Skin of body (tissue), 2 donors: Measurements from ENCODE around the gene RAVER2. TPM values are rescaled to one million over a fixed set of nuclear protein-coding genes. Genes with fewer than 3 reads are reported as not detected.

Experiments used
- DNase-seq: peaks from one replicate; lab custom pipeline; 2025; lab: John Stamatoyannopoulos, UW
- total RNA-seq: library from RNA; depleted of rRNA; stranded (reverse); fragments of >200 nt; gene quantifications from one replicate; pipeline ENCODE4 v1.2.3, GENCODE V29; 2014

Gene RAVER2
- total RNA-seq, 1 donor from 2014 or later: 17.5 TPM

DNA sequence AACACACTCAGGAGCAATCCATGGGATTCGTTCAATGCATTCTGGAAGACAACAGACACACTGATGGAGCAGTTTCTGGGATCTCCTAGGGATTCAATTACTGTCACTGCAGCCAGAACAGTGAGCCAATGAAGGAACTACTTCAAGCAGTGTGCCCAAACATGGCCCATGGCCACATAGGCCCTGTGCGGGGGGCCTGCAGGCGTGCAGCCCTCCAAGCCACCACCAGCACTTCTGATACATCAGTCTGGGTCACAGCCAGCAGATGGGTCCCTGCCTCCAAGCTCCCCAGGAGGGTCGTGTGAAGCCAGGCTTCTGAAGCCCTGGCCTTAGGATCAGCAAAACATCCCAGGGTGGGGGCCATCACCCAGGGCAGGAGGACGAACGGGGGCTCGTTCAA, 99.3 kb downstream of the RAVER2 start:
- no peak for DNase-seq

DNA sequence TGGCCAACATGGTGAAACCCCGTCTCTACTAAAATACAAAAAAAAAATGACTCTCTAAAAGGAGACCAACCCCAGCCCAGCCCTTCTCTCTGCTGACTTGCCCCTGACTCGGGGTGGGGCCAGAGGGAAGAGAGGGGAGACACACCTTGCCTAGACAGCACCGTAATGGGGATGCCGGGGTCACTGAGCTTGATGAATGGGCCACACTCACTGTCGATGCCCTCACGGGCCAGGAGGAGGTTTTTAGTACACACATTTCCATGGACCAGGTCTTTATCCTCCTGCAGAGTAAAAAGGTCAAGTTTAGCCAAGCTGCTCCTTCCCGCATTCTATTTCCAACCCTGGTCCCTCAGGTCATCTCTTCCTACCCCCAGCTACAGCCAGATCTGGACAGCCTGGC, 99.7 kb downstream of the RAVER2 start:
- no peak for DNase-seq

DNA sequence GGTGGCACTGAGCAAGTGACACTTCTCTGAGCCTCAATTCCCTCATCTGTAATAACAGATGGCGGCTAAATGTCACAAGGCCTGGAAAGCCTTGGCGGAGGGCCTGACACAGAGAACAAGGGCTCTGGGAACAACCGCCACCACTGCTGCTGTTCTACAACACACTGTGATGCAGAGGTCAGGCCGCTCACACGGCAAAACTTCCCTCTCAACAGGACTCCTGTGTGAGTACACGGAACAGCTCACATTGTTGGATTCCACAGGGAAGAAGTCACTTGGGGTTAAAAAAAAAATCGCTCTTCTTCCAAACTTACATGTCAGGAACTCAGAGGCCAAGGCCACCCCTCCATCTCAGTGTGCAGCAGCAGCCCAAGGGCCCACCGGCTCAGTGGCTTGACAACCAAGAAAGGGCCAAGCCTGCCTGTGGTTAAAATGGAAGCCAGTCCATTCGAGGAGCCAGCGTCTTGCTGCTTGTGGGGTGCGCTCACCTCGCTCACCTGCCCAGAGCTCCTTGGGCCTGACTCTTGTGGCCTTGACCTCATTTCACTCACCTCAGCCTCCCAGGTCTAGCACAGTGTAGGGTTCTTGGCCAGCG, 101.1 kb downstream of the RAVER2 start:
- no peak for DNase-seq

DNA sequence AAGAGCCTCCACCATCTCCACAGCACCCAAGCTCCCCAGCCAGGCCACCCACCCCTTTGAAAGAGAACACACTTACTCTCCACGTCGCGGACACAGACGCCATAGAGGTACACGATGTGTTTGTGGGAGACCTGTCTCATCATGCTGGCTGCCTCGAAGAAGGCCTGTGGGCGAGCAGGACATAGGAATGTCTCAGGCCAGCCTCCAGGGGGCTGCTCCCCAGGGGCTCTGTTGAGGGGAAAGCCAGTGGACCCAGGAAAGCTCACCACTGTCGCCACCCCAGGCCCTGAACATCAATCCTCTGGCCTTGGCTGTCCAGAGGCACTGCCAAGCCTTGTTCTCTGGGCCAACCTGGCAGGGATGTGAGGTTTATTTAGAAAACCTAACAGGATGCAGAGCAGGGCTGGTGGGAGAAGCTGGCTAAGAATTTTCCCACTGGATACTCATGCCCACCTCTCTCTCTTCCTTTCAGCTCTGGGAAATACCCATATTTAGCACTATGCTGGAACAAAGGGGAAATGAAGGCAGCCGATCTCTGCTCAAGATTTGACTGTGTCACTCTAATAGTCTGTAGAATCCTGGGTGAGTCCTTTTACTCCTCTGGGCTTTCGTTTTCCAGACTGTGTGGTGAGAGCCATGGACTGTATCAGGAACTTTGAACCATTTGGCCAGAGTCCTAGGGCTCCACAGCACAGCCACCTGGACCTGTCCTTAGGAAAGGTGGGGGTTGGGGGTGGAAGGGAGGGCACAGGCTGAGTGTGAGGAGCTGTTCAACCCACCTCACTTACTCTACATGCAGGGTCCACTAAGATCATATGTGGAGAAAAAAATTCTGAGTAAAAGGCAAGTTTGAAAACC, 101.9 kb downstream of the RAVER2 start:
- no peak for DNase-seq

DNA sequence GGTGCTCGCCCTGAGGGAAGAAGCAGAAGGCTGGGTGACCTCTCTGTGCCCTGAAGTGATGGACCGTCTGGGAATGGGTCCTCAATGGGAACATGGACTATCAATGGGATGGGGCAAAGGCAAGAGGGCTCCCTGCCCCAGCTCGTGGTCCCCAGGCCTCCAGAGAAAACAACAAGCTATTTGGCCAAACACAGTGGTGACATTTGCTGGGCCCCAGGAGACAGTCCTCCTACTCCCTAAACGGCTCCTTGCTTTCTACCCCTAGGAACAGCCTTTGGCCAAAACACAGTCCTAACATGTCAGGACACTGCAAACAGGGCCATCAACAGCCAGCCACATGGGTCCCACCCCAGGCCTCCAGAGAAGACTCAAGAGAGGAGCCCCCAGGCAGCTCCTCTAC, 102.8 kb downstream of the RAVER2 start:
- no peak for DNase-seq

DNA sequence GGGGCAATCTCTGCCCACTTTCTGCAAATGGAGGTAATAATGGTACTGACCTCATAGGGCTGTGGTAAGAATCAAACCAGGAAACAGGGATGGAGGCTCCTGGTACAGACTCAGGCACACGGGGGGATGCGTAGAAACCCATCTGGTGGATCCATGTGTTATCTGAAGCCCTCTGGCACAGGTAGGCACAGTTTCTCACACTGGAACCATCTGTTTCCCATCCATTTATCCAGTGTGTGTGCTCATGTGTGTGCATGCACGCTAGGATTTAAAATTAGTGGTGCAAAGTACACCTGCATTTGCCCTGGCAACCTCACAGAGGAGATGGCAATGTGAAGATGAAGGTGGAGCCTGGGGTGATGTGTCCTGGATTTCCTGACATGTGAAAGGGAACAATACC, 103.3 kb downstream of the RAVER2 start:
- no peak for DNase-seq

DNA sequence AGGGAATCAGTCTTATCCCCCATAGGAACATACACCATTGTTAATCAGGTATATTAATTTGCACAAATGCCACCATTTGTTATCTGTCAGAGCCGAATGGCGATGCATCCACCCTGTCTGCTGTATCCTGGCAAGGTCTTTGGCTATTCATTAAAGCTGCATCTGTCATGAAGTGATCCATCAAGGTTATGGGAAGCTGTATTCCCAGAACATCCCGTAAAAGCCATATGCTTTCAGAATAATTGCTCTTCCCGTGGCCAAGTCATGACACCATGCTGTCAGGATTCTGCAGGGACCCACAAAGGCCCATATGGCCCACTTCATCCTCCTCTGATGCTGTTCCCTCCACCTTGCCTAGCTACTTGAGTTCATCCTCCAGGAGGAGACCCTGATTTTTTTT, 103.9 kb downstream of the RAVER2 start:
- peak; percentile 30 for DNase-seq

DNA sequence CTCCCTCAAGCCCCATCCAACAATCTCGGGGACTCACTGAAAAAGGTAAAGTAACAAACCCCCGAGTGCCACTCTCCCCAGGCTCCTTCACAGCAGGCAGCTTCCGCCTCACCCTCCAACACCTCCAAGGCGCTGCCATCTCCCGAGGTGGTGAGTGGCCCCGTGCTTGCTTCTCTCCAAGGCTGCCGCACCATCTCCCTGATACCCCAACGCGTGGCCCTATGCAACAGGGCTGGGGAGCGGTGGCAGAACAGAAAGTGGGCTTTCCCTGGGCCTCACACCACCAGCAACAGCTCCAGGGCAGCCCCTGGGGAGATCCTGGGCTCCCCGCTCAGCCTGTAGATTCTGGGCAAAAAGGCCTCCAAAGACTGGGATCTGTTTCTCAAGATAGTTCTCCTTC, 105.1 kb downstream of the RAVER2 start:
- DNase-seq: no peak

DNA sequence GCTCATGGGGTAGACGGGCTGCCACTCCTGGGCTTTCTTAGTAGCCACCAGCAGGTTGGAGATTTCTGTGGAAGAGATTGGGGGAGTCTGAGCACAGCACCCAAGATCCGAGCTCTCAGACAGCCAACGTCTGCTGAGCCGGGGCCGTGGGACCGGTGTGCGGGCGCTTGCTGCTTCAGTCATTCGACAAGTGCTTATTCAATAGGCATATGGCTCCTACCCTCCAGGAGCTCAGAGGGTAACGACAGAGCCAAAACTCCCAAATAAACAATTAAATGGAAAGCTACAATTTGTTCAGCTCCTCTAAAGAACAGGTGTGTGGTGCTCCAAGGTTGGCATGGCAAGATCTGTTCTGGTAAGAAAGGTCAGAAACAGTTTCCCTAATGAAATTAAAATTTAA, 106.0 kb downstream of the RAVER2 start:
- no peak for DNase-seq

DNA sequence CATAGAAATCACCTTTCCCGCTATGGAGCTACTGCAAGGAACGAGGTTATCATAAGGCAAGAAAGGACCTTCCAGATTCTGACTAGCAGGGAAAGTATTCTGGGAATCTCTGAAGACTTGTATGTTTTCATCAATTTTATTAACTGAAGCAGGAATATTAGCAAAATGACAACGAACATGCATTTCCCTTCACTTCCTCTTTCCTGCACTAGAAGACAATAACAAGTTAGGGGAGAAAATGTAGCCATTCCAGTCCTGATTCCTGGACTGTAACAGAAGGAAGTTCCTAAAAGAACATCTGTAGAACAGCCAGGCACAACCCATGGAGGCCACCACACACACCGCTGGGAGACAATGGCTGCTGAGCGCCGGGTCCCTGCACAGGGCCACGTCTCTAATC, 106.8 kb downstream of the RAVER2 start:
- DNase-seq: no peak

DNA sequence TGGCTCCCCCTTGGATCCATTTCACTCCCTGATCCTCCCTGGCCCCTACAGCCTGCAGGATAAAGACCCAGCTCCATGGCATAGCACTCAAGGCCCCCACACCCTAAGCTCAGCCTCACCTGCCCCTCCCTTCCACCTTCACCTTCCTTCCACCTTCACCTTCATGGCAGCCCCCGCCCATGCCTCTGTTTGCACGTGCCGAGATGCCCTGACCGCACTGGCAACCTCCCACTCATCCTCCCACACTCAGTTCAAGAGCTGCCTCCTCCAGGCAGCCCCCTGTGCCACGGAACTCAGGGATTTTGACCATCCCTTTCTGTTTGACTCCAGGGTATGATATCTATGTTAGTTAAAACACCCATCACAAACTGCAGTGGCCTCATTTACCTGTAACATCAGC, 109.8 kb downstream of the RAVER2 start:
- DNase-seq: no peak

DNA sequence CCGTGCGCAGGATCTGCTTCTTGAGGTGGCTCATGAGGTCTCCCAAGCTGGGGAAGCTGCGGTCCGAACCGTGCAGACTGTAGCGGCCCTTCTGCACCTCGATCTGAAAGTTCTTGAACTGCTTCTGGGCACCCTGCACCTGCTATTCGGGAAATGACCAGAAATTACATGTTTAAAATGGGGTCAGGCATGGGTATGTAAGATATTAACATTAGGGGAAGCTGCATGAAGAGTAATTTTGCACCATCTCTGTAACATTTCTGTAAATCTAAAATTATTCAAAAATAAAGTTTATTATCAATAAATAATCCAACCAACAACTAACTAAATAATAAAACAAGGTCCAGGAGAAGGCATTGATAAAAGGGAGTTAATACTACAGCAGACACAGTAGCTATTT, 110.7 kb downstream of the RAVER2 start:
- no peak for DNase-seq

DNA sequence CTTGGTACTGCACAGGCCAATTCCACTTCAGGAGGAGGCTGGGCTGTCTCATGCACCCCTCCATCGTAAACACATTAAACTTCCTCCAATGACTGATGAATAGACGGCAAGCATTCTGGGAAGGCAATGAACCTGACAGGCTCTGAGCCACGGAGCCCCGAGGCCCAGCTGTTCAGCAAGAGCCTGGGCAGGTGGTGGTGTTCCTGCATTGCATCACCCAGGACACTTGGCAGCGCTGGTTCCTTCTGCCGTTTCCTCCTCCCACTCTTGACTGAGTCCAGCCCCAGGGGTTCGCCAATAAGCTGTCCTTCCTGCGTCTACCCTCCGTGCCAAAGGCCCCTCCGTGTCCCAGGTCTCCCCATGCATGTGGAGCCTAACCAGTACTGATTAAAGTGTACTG, 111.7 kb downstream of the RAVER2 start:
- DNase-seq: no peak

DNA sequence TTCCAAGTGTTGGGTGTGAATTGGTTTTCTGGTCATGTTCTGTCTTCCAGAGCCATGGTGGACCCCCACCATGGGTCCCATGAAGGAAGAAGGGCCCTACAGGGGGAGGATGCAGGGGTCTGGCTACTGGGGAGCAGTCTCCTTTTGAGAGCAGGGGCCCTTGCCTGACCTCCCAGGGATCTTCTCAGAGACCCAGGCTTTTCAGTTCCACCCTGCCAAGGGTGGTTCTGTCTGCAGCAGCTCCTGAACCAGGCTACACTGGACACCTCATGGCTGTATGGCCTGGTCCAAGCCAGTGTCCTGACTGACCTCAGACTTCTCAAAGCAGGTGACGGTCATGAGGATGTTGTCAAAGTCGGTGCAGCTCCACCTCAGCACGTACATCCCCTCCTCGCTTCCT, 112.5 kb downstream of the RAVER2 start:
- no peak for DNase-seq

DNA sequence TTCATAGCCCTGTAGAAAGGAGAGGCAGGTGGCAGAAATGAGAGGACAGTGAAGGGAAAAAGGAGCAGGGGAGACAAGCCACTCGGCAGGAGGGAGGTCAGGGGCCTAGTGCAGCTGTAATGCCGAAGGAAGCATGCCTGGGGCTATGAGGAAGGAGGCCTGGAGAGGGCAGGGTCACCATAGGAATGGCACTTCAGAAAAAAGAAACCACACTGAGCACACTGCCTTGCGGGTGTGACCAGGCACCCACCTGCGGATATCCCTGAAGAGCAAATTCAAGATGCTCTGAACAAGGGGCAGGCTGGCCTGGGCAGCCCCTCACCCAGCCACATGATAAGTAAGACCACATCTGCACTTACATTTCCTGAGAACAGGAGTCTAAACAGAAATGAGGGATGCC, 116.7 kb downstream of the RAVER2 start:
- DNase-seq: no peak

DNA sequence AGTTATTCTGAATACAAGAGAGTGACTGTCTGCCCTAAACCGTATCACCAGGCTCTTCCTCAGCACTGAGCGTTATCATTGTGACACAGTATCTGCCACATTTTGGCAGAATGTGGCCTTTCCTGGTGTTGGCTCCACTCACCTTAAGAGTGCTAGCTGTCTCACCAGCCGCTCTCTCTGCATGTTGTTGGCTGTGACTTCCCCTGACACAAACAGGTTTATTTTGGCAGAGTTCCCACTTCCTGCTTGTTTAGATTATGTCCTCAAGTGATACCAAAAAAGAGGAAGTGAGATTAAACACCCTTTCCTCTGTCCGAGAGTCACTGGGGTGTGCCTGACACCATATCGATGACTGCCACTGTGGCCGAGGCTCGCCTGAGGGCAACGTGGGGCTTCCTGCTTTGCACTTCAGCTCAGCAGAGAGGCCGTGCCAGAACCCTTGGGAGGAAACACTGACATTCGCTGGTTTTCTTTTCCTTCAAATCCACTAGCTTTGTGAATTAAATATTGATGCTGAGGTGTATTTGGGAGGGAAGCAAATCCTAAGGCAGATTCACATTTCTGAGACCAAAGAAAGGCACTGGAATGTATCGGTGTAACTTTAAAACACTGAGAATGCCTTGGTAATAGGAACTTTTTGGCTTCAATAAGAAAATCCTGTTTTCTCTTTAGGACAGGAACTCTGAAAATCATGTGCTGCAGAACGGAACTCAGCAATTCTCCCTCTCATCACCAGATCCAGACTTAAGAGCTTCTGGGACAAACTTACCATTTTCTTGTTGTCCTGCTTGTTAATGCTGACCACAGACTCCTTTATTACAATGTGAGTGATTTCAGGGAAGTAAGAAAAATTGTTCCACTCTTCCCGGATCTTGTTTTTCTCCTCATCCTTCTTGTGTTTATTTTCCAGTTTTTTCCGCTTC, 119.4 kb downstream of the RAVER2 start:
- DNase-seq: no peak

DNA sequence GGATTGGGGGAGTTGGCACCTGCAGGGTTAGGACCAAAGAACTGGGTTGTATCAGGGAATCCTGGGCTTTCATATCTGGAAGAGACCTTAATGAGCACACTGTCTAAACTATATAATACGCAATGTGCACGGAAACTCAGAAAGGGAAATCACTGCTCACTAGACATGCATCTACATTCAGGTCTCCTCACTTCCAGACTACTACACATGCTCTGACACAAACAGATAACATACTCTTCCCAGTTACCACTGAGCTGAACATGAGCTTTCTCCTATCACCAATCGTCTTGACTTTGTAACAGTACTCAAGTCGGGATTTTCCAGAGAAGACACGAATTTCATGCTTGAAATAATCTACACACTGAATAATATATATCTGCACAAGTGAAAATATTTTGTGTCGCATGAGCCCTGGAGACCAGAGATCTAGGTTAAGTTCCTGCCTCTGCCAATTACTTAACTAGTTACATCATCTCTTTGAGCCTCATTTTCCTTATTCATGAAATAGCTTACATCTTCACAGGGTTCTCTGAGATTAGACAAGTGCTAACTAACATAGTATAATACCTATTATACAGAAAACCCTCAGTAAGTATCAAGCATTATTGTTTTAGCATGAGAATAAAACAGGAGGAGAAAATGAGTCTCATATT, 120.4 kb downstream of the RAVER2 start:
- no peak for DNase-seq

DNA sequence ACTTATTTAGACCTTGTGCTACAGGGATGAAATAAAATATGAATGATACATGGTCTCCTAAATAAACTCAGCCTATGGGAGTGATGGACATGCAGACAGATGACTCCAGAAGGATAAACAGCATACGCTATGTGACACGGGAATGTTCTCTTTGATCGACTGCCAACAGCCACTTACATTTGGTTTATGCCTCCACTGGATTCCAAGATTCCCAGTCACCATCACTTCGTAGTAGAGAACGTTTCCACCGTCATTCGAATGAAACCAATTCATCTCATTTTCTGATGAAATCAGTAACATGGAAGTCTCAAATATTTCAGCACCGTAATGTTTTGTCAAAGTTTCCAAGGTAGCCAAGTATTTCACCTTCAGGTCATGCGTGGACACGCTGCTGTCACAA, 121.8 kb downstream of the RAVER2 start:
- DNase-seq: no peak

DNA sequence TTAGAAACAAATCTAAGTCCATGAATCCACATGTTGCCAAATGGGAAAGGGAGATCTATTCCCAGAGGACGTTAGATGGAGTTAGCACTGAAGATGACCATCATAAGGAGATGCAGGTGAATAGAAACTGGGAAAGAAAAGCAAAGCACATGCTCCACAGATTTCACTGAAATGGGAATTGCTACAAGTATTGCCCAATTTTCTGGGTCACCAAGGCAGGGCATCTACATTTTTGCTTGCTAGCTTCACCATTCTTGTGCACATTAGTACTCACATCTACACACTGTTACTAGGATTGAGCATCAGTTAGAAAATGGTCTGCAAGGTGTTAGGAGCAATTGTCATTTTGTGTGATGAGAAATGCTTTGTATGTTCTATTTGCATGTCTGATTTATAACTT, 122.4 kb downstream of the RAVER2 start:
- DNase-seq: no peak

DNA sequence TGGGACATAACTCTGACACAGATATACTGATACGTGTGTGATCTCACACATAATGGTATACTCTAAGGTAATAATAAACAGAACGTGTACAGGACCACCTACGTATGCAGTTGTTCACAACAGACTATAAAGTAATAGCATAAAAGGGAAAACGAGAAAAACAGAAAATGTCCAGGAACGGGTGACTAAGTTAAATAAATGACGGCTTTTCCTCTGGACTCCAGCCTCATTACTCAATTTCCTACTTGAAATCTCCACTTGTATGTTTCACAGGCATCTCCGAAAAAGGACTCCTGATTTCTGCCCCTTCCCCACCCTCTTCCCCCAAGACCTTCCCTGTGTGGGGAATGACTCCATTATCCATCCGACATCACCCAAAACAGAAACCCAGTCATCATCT, 126.4 kb downstream of the RAVER2 start:
- no peak for DNase-seq

DNA sequence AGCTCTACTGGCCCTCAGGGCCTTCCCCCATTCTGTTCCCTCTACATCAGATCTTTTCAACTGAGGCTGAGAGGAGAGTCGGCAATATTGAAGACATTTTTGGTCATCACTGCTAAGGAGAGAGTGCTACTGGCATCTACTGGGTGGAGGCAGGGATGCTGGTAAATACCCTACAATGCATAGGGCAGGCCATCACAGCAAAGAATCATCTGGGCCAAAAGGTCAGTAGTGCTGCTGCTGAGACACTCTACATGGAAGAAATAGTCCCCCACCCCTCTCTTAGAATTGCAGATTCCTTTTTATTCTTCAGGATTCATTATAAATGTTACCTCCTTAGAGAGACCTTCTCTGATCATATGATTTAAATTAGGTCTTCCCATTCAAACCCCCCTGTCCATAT, 127.2 kb downstream of the RAVER2 start:
- DNase-seq: no peak

DNA sequence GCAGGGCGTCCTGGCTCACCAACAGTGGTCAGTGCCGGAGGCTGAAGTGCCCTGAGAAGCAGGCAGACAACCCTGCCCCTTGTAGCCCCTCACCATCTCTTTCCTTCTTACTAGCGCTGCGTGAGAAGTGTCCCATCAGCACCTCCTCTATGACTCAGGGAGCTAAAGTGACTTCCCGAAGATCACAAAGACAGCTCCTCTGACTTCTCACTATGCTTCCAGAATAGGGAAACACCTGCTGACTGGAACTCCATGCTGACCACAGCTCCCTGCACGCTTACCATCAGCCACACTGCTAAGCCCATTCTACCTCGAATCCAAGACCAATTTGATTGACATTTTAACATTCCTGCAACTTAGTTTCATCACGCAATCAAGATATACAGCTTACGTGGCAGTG, 128.7 kb downstream of the RAVER2 start:
- DNase-seq: no peak
